Measurements from ENCODE around the gene DGAT2L6. TPM values are rescaled to one million over a fixed set of nuclear protein-coding genes. Genes with fewer than 3 reads are reported as not detected.

The DGAT2L6 gene
- total RNA-seq, 4 donors from 2014 or later: not detected

- no peak for DNase-seq
- Histone ChIP-seq H3K36me3 (no peaks in the 10 kb centered on the region), H3K27ac (no peak overlapping the region), H3K27me3 (peaks cover 0 to 5% of the 10 kb centered on the region in 2 donors), H3K4me3 (no peak overlapping the region), H3K4me1 (no peaks in the 10 kb centered on the region), H3K9me3 (no peaks in the 10 kb centered on the region)
- TF ChIP-seq POLR2A (IDR thresholded peaks at IDR 0.05) (no peak), CTCF (IDR thresholded peaks at IDR 0.05) (no peak)
- intact Hi-C loops (cut with DNase I; ENCODE audit: low total_unique reads): no loop called here
Measured at GRCh38 chrX:70253377-70254062, 76.2 kb downstream of the DGAT2L6 start.

- no peak for DNase-seq
- Histone ChIP-seq H3K27ac (no peak overlapping the region), H3K4me1 (no peaks in the 10 kb centered on the region), H3K36me3 (no peaks in the 10 kb centered on the region), H3K4me3 (no peak overlapping the region), H3K9me3 (no peaks in the 10 kb centered on the region), H3K27me3 (peaks cover 0 to 5% of the 10 kb centered on the region in 2 donors)
- TF ChIP-seq CTCF (IDR thresholded peaks at IDR 0.05) (no peak), POLR2A (IDR thresholded peaks at IDR 0.05) (no peak)
- intact Hi-C loops (cut with DNase I; ENCODE audit: low total_unique reads): no loop called here
Measured at GRCh38 chrX:70254063-70254400, 76.7 kb downstream of the DGAT2L6 start.

- peaks cover 0 to 5% of the 10 kb centered on the region in 2 donors for H3K27me3 ChIP-seq
- no peaks in the 10 kb centered on the region for H3K4me1 ChIP-seq
- no peaks in the 10 kb centered on the region for H3K9me3 ChIP-seq
- no peak overlapping the region for H3K4me3 ChIP-seq
- H3K27ac ChIP-seq: no peak overlapping the region
- no peak for TF ChIP-seq CTCF (IDR thresholded peaks at IDR 0.05)
- no peak for TF ChIP-seq POLR2A (IDR thresholded peaks at IDR 0.05)
- H3K36me3 ChIP-seq: no peaks in the 10 kb centered on the region
- no peak for DNase-seq
- intact Hi-C loops (cut with DNase I; ENCODE audit: low total_unique reads): no loop called here
Measured at GRCh38 chrX:70254909-70255308, 77.6 kb downstream of the DGAT2L6 start.

Small RNA genes within 50 kb of the gene (small RNA-seq; reads per million reads assigned to genes)
- not detected for gene RNA5SP507

Other genes with a start within 250 kb of the DGAT2L6 start
- not detected for gene AWAT2, start 127.5 kb upstream of the DGAT2L6 start, total RNA-seq
- gene OTUD6A, start 115.0 kb upstream of the DGAT2L6 start, total RNA-seq: not detected
- gene IGBP1, start 44.0 kb upstream of the DGAT2L6 start, total RNA-seq: 10 to 100 TPM; 33.8 to 90.4 (median 63.1) TPM
- not detected for gene AWAT1, start 57.2 kb downstream of the DGAT2L6 start, total RNA-seq
- gene P2RY4, start 82.7 kb downstream of the DGAT2L6 start, total RNA-seq: under 1 TPM in 2 of 4 donors, not detected in 2; 0.41 to 0.64 TPM
- gene ARR3, start 90.9 kb downstream of the DGAT2L6 start, total RNA-seq: not detected
- not detected for gene RAB41, start 104.7 kb downstream of the DGAT2L6 start, total RNA-seq
- 10 to 100 TPM; 16.3 to 49.2 (median 25.6) TPM for gene PDZD11, start 112.4 kb downstream of the DGAT2L6 start, total RNA-seq
- 10 to 100 TPM in 1 of 4 donors, under 1 TPM in 1, not detected in 2; under 0.01 to 11.1 TPM for gene KIF4A, start 112.6 kb downstream of the DGAT2L6 start, total RNA-seq
- gene GDPD2, start 245.8 kb downstream of the DGAT2L6 start, total RNA-seq: under 1 TPM in 1 of 4 donors, not detected in 3; 0.21 TPM